ENCODE results near the gene COMMD7. TPM values are rescaled to one million over a fixed set of nuclear protein-coding genes. Genes with fewer than 3 reads are reported as not detected.

The COMMD7 gene
- total RNA-seq (2022; extraction: Qiagen RNA extraction; ENCODE audit: low read depth), result 58.2 to 63.0 TPM (median 59.1 TPM) in 5 replicates

GRCh38 chr20:32743237-32744112, at the start of gene COMMD7:
Gene COMMD7 (minus strand): TSS chr20:32743467. CDS start chr20:32743391, 76 bp downstream.

GRCh38 chr20:32761831-32762753, 18.8 kb upstream of the COMMD7 start, which contains the start of gene DNMT3B:
Gene DNMT3B (plus strand): TSS chr20:32762385. CDS start chr20:32780324, 17,939 bp downstream.

Other genes starting within 250 kb of the COMMD7 start
- gene NOL4L, start 158.1 kb downstream of the COMMD7 start, total RNA-seq (2022; extraction: Qiagen RNA extraction; ENCODE audit: low read depth), result 11.1 to 15.5 TPM (median 12.5 TPM) in 5 replicates
- gene C20orf203, start 69.5 kb downstream of the COMMD7 start, total RNA-seq (2022; extraction: Qiagen RNA extraction; ENCODE audit: low read depth), result not detected in 5 replicates
- 3.3 to 5.2 TPM (median 4.4 TPM) in 5 replicates for gene DNMT3B, start 18.9 kb upstream of the COMMD7 start, total RNA-seq (2022; extraction: Qiagen RNA extraction; ENCODE audit: low read depth)
- 119 to 167 TPM (median 141 TPM) in 5 replicates for gene MAPRE1, start 76.5 kb upstream of the COMMD7 start, total RNA-seq (2022; extraction: Qiagen RNA extraction; ENCODE audit: low read depth)
- not detected in 5 replicates for gene EFCAB8, start 115.5 kb upstream of the COMMD7 start, total RNA-seq (2022; extraction: Qiagen RNA extraction; ENCODE audit: low read depth)